Activated CD4-positive, alpha-beta T cell treated with anti-CD3 and anti-CD28 coated beads, Interleukin-2, amount 50 U/mL, for 24 hours (primary cell): ENCODE measurements around the gene BICDL2.

Experiments used
- DNase-seq, 2 donors: peaks; one replicate each; pipeline ENCODE4 v3.0.0-alpha.2; 2020; ENCODE audit warnings: low read depth in 1 of 2, low spot score in 1 of 2

Gene BICDL2

GRCh38 chr16:3049921-3050481, 13.3 kb upstream of the BICDL2 start:
- DNase-seq, result no peak

GRCh38 chr16:3047387-3047720, 10.6 kb upstream of the BICDL2 start:
- no peak for DNase-seq

GRCh38 chr16:3046641-3047386, 10.1 kb upstream of the BICDL2 start:
- no peak for DNase-seq

- DNase-seq, result no peak
Measured at GRCh38 chr16:3045758-3046640, 9.3 kb upstream of the BICDL2 start, which contains the start of gene MMP25. MMP25 (plus strand) TSS chr16:3046561; CDS start chr16:3046918, 357 bp downstream.

- no peak for DNase-seq
Measured at GRCh38 chr16:3044708-3045107, 8.0 kb upstream of the BICDL2 start.

- DNase-seq, result no peak
Measured at GRCh38 chr16:3042376-3042775, 5.6 kb upstream of the BICDL2 start.

- no peak for DNase-seq
Measured at GRCh38 chr16:3038896-3039295, 2.2 kb upstream of the BICDL2 start.

- no peak for DNase-seq
Measured at GRCh38 chr16:3038256-3038655, 1.5 kb upstream of the BICDL2 start.

- no peak for DNase-seq
Measured at GRCh38 chr16:3035972-3036725, 595 bp downstream of the BICDL2 start.

- DNase-seq, result no peak
Measured at GRCh38 chr16:3035289-3035971, 1.3 kb downstream of the BICDL2 start.

- DNase-seq, result no peak
Measured at GRCh38 chr16:3032624-3033023, 4.1 kb downstream of the BICDL2 start.

- no peak for DNase-seq
Measured at GRCh38 chr16:3030222-3031212, 6.2 kb downstream of the BICDL2 start.

- DNase-seq, result peak in 1 of 2 donors; percentile 8
Measured at GRCh38 chr16:3029491-3030221, 7.1 kb downstream of the BICDL2 start.

GRCh38 chr16:3028716-3029319, 7.9 kb downstream of the BICDL2 start:
- DNase-seq, result no peak

GRCh38 chr16:3027983-3028715, 8.6 kb downstream of the BICDL2 start:
- peak; percentile 78 to 81 for DNase-seq

GRCh38 chr16:3027489-3027795, 9.3 kb downstream of the BICDL2 start:
- no peak for DNase-seq

- no peak for DNase-seq
Measured at GRCh38 chr16:3026609-3027488, 9.9 kb downstream of the BICDL2 start.
